Ovary (tissue), 9 donors: Measurements from ENCODE around the gene WDR87. TPM values are rescaled to one million over a fixed set of nuclear protein-coding genes. Genes with fewer than 3 reads are reported as not detected.

Experiments used
- DNase-seq, 5 donors: peaks; one replicate each; pipeline ENCODE4 v3.0.0-alpha.2; 2019 to 2020
- H3K27ac ChIP-seq, 2 donors: fragments of 200-600 bp; one replicate each; pipeline versions ENCODE4 v1.5.1 to v1.8.0; 2019 to 2022
- H3K27me3 ChIP-seq: fragments of 200-600 bp; one replicate; pipeline ENCODE4 v1.8.0; 2022
- H3K36me3 ChIP-seq: fragments of 200-600 bp; sonication (generic); one replicate; pipeline ENCODE4 v1.5.1; 2019
- H3K4me1 ChIP-seq: one replicate; pipeline ENCODE4 v1.8.1; 2013; ENCODE audit warnings: mild to moderate bottlenecking, moderate library complexity; ENCODE audit not compliant: insufficient read depth
- H3K4me3 ChIP-seq: fragments of 200-600 bp; sonication (generic); one replicate; pipeline ENCODE4 v1.5.1; 2017
- H3K9me3 ChIP-seq, 2 donors: fragments of 200-600 bp in 1 of 2; sonication (generic) in 1 of 2; one replicate each; pipeline versions ENCODE4 v1.5.1 to v1.8.1; 2013 to 2019; ENCODE audit warnings: mild to moderate bottlenecking in 1 of 2, moderate library complexity in 1 of 2
- EP300 ChIP-seq: sonication (generic); formaldehyde crosslinking; IDR thresholded peaks from one replicate; pipeline ENCODE4 v1.6.1; 2017; ENCODE audit warnings: antibody characterized with exemption
- POLR2A ChIP-seq: fragments of 450-650 bp; IDR thresholded peaks from one replicate; pipeline ENCODE4 v1.6.1; 2017; ENCODE audit warnings: antibody characterized with exemption, mild to moderate bottlenecking, moderate library complexity
- WGBS, 3 donors: extraction: QIAGEN DNeasy Blood & Tissue Kit in 1 of 3; methylation state at CpG; one replicate each; pipeline versions ENCODE4 v1.1.5 to v1.1.7; 2013 to 2017; 5-methylcytosine and 5-hydroxymethylcytosine counted together
- intact Hi-C, 4 donors: fragments of 100-400 bp; cut with DNase I; formaldehyde crosslinking; loops; one replicate each; pipeline versions ENCODE4 v1.11.0 to v1.15.1; 2022 to 2023
- polyA plus RNA-seq, 2 donors: library from polyadenylated mRNA; stranded (reverse); fragments of 200-250 nt in 1 of 2; fragments of 350-450 nt in 1 of 2; fragmentation: Illumina TruSeq in 1 of 2; extraction: RNeasy Lipid Tissue Mini Kit (QIAGEN cat#74804) in 1 of 2; gene quantifications; one replicate each; pipeline ENCODE4 v1.2.3, GENCODE V29; 2013 to 2014
- total RNA-seq, 7 donors: library from RNA; depleted of rRNA in 2 of 7; stranded (reverse); fragments of >200 nt in 2 of 7; fragmentation: NEBNext Ultra II Directional in 3 of 7; extraction: Animal tissue kit (Norgen Biotek cat#: 25700) in 3 of 7; gene quantifications; one replicate each; pipeline versions ENCODE4 v1.1.0 to v1.2.4, GENCODE V29; 2016 to 2023
- TF ChIP-seq, protein P1 (sequence below), 3 donors: fragments of 450-650 bp in 2 of 3; fragments of 200-600 bp in 1 of 3; IDR thresholded peaks; one replicate each; pipeline versions ENCODE4 v1.5.1 to v1.8.0; 2016 to 2022; ENCODE audit warnings: antibody characterized with exemption in 3 of 3, mild to moderate bottlenecking in 1 of 3
- donor health status: DM: no; HTN: no; CAD: no; lungs with moderate emphysema.
- donor health status: DM: no; HTN: no; CAD: no.
- donor health status: Bipolar disorder and iron deficiency.
- donor health status: DM: yes; HTN: yes; CAD: no.
- donor health status: DM: no; HTN: no; CAD: no.
- donor health status: DM: yes; HTN: yes; CAD: no.

Gene WDR87
- total and polyA plus RNA-seq, 9 donors: not detected

DNA sequence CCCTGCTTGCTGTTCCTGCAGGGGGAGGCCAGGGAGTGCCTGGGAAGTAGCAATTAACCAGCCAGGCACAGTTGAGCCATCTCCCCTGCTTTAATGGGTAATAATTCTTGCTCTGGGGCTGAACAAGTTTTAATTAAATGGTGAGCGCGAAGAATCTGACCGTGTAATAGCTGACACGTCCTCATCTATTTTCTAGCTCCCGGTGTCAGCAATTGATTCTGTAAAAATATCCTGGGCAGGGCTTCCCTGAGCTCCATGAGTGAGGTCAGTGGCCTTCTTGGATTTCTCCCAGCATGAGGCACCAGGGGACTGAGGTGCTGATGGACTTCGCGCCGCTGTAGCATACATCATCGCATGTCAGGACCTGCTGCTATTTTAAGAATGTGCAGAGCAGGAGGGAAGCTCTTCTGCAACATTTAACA is 27.6 kb upstream of the WDR87 start:
- Histone ChIP-seq H3K4me1 (no peaks in the 10 kb centered on the region), H3K27me3 (no peaks in the 10 kb centered on the region), H3K27ac (no peak overlapping the region), H3K9me3 (peaks cover 0 to 6% of the 10 kb centered on the region in 2 donors), H3K36me3 (no peaks in the 10 kb centered on the region), H3K4me3 (no peak overlapping the region)
- intact Hi-C loops: no loop called here
- TF ChIP-seq EP300: no peak
- no peak for TF ChIP-seq POLR2A
- TF ChIP-seq, protein P1, sequence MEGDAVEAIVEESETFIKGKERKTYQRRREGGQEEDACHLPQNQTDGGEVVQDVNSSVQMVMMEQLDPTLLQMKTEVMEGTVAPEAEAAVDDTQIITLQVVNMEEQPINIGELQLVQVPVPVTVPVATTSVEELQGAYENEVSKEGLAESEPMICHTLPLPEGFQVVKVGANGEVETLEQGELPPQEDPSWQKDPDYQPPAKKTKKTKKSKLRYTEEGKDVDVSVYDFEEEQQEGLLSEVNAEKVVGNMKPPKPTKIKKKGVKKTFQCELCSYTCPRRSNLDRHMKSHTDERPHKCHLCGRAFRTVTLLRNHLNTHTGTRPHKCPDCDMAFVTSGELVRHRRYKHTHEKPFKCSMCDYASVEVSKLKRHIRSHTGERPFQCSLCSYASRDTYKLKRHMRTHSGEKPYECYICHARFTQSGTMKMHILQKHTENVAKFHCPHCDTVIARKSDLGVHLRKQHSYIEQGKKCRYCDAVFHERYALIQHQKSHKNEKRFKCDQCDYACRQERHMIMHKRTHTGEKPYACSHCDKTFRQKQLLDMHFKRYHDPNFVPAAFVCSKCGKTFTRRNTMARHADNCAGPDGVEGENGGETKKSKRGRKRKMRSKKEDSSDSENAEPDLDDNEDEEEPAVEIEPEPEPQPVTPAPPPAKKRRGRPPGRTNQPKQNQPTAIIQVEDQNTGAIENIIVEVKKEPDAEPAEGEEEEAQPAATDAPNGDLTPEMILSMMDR (IDR thresholded peaks at IDR 0.05): no peak
- WGBS, 3 donors: 69 to 79% (median 76%) methylated on average over 9 of the region's 9 CpGs
- no peak for DNase-seq

DNA sequence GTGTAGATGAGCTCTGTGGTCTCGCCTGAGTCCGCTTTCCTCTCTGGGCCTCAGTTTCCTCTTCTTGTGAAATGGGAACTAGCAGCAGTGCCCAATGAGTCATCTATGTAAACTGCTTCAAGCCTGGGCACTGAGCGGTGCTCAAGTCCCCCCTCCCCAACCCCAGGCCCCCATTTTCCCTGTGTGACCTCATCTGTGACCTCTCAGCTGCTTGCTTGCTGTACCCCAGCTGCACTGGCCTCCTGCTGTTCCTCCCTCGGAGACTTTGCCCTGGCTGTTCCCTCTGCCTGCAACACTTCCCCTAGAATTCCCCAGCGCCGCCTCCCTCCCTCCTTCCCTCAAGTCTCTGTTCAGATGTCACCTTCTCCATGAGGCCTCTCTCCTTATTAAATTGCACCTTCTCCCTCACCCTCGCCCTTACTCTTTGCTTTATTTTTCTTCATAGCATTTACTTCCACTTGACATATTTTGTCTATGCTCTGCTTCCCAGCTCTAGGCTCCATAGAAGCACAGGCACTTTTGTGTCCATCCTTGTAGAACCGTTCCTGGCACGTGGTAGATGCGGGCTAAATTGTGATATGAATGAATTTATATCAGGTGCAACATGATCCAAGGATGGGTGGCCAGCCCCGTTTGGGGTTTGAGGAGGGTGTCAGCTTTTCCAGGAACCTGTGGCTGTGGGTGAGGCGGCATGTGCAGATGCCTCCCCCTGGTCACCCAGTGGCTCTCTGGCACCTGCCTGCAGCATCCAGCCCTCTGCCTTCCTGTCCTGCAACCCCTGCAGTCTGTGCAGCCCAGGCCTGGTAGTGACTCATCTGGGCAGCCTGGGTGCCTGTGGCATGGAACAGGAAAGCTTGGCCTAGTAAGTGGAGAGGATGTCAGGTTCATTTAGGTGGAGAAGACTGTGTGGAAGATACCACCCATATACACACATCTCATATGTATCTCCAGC is 26.9 kb upstream of the WDR87 start:
- Histone ChIP-seq H3K9me3 (peaks cover 0 to 6% of the 10 kb centered on the region in 2 donors), H3K36me3 (no peaks in the 10 kb centered on the region), H3K4me1 (no peaks in the 10 kb centered on the region), H3K27ac (no peak overlapping the region), H3K4me3 (no peak overlapping the region), H3K27me3 (no peaks in the 10 kb centered on the region)
- intact Hi-C loops: no loop called here
- TF ChIP-seq, protein P1 (IDR thresholded peaks at IDR 0.05): no peak
- WGBS, 3 donors: 89 to 91% (median 90%) methylated on average over 12 of the region's 12 CpGs
- no peak for DNase-seq

DNA sequence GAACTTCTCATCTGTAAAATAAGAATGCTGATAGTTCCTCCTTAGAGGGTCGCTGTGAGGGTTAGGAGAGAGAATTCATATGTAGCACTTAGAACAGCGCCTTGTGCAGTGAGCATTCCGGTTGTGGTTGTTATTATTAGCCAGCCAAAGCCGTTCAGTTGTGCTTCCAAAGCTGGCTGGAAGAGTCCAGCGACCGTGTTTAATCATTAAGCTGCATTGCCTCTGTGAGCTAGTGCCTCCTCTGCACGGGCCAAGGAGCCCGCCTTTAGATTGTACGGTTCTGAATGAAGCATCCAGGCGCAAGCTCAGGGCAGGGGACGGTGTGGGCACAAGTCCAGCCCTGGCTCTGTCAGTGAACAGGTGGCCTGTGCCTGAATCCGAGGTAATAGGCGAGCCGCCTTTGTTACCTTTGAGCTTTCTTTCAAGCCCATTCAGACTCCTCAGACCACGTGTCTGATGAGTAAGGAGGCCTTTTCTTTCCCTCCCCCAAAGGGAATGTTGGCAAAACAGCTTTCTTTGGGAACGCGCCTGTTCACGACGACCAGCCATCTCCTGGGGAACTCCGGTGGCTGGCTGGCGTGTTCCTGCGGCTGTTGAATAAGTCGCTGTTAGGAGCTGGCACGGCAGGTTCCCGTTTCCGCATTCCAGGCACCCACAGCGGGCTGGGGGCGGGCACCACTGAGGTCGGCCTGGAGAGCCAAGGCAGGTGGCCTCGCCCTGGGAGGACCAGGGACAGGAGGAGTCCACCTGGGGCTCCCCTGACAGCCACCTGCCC is 25.7 kb upstream of the WDR87 start:
- Histone ChIP-seq H3K27me3 (no peaks in the 10 kb centered on the region), H3K9me3 (peaks cover 0 to 6% of the 10 kb centered on the region in 2 donors), H3K27ac (no peak overlapping the region), H3K36me3 (no peaks in the 10 kb centered on the region), H3K4me1 (no peaks in the 10 kb centered on the region), H3K4me3 (no peak overlapping the region)
- TF ChIP-seq POLR2A: no peak
- TF ChIP-seq, protein P1 (IDR thresholded peaks at IDR 0.05): no peak
- TF ChIP-seq EP300: no peak
- intact Hi-C loops: no loop called here
- WGBS, 3 donors: 15 to 24% (median 16%) methylated on average over 30 of the region's 30 CpGs
- DNase-seq: peak; percentile 9 to 50 (median 27)

DNA sequence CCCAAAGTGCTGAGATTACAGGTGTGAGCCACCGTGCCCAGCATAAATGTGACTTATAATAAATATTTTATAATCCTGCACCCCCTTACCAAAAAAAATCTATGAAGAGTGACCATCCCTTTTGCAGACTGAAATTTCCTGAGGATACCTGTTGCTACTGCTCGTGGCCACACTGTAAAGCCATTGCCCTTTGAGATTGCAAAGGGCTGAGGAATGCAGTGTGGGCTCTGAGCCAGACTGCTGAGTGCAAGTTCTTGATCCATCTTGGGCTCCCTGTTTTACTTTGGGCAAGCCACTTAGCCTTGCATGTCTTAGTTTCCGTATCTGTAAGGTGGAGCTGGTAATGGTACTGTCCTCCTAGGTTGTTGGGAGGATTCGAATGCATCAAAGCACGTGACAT is 24.0 kb upstream of the WDR87 start:
- intact Hi-C loops: no loop called here
- Histone ChIP-seq H3K36me3 (no peaks in the 10 kb centered on the region), H3K27me3 (no peaks in the 10 kb centered on the region), H3K4me3 (no peak overlapping the region), H3K9me3 (peaks cover 0 to 1% of the 10 kb centered on the region in 2 donors), H3K4me1 (peaks cover 3% of the 10 kb centered on the region), H3K27ac (no peak overlapping the region)
- no peak for DNase-seq
- WGBS, 3 donors: 90 to 93% (median 91%) methylated on average over 5 of the region's 5 CpGs
- TF ChIP-seq, protein P1 (IDR thresholded peaks at IDR 0.05): no peak
- TF ChIP-seq EP300 (no peak), POLR2A (no peak)
